ENCODE data around the gene ENTPD6.

DNA sequence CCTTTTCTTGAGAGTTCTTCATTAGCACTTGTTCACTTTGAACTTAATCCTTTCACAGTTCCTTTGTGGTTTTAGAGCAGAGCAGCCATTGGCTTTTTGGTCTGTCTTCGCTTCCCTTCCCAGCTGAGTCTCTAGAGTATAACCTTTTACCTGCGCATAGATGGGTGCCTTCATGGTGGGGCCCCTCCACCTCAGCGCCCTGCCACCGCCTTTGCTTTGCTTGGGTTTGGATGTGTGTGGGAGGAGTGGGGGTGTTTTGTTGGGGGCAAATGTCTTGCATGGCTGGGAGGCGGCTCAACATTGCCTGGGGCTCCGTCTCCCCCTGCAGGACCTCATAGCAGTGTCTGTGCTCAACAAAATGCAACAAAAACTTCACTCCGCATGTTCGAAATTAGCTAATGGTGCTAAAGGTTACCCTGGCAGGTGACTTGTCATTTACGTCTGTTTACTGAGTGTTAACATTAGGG lies 64.3 kb downstream of the ENTPD6 start:
- TF ChIP-seq, protein P1, sequence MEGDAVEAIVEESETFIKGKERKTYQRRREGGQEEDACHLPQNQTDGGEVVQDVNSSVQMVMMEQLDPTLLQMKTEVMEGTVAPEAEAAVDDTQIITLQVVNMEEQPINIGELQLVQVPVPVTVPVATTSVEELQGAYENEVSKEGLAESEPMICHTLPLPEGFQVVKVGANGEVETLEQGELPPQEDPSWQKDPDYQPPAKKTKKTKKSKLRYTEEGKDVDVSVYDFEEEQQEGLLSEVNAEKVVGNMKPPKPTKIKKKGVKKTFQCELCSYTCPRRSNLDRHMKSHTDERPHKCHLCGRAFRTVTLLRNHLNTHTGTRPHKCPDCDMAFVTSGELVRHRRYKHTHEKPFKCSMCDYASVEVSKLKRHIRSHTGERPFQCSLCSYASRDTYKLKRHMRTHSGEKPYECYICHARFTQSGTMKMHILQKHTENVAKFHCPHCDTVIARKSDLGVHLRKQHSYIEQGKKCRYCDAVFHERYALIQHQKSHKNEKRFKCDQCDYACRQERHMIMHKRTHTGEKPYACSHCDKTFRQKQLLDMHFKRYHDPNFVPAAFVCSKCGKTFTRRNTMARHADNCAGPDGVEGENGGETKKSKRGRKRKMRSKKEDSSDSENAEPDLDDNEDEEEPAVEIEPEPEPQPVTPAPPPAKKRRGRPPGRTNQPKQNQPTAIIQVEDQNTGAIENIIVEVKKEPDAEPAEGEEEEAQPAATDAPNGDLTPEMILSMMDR (conservative IDR thresholded peaks at IDR 0.05; ENCODE audit: low read depth, low read length): no peak
- TF ChIP-seq EZH2phosphoT487 (IDR thresholded peaks at IDR 0.05; ENCODE audit: borderline replicate concordance, low read length) (no peak), EZH2 (IDR thresholded peaks at IDR 0.05; ENCODE audit: low read length, unreplicated experiment) (no peak)
